Pancreas (tissue), 10 donors: ENCODE data around the gene MGMT. TPM values are rescaled to one million over a fixed set of nuclear protein-coding genes. Genes with fewer than 3 reads are reported as not detected.

ENCODE experiments used
- ATAC-seq, 4 donors: fragments of 200-7000 bp; cut with Tn5 transposase; one replicate each; pipeline versions ENCODE4 v1.8.0 to v1.9.1; 2020; ENCODE audit warnings: mild to moderate bottlenecking in 4 of 4, moderate library complexity in 4 of 4
- DNase-seq, 6 donors: peaks; one replicate each; pipeline ENCODE4 v3.0.0-alpha.2; 2020
- FAIRE-seq: peaks from 2 replicates; lab custom pipeline; 2012; peaks lifted over from hg19 to GRCh38; lab: Jason Lieb, UNC
- H3K27ac ChIP-seq, 4 donors: fragments of 200-600 bp; sonication (generic); 1 replicate in 3 of 4; 2 replicates in 1 of 4; pipeline versions ENCODE4 v1.5.0 to v1.8.0; 2020
- H3K27me3 ChIP-seq, 4 donors: fragments of 200-600 bp; one replicate each; pipeline ENCODE4 v1.8.0; 2021
- H3K36me3 ChIP-seq, 3 donors: fragments of 200-600 bp; sonication (generic) in 1 of 3; one replicate each; pipeline versions ENCODE4 v1.5.0 to v1.8.0; 2020 to 2021
- H3K4me1 ChIP-seq, 3 donors: fragments of 200-600 bp; one replicate each; pipeline ENCODE4 v1.8.0; 2021
- H3K4me3 ChIP-seq, 4 donors: fragments of 200-600 bp; sonication (generic) in 2 of 4; one replicate each; pipeline versions ENCODE4 v1.5.0 to v1.8.0; 2020 to 2021
- H3K9me3 ChIP-seq, 4 donors: fragments of 200-600 bp; one replicate each; pipeline ENCODE4 v1.8.0; 2021
- WGBS, 2 donors: extraction: QIAGEN DNeasy Blood & Tissue Kit; methylation state at CpG; one replicate each; pipeline ENCODE4 v1.1.7; 2013; 5-methylcytosine and 5-hydroxymethylcytosine counted together
- intact Hi-C, 3 donors: fragments of 100-400 bp; cut with DNase I; formaldehyde crosslinking; loops; one replicate each; pipeline versions ENCODE4 v1.11.1 to v1.14.2; 2022
- polyA plus RNA-seq, 2 donors: library from polyadenylated mRNA; stranded (reverse); fragments of 200-250 nt; gene quantifications; one replicate each; pipeline ENCODE4 v1.2.3, GENCODE V29; 2013
- total RNA-seq, 6 donors: library from RNA; stranded (reverse); fragmentation: NEBNext Ultra II Directional in 4 of 6; extraction: Animal tissue kit (Norgen Biotek cat#: 25700) in 4 of 6; gene quantifications; one replicate each; pipeline versions ENCODE4 v1.2.1 to v1.2.4, GENCODE V29; 2021 to 2023
- TF ChIP-seq, protein P1 (sequence below), 4 donors: fragments of 200-600 bp; sonication (generic) in 3 of 4; IDR thresholded peaks; one replicate each; pipeline versions ENCODE4 v1.5.0 to v1.8.0; 2021; ENCODE audit warnings: antibody characterized with exemption in 4 of 4
- donor health status: healthy with polysubstance abuse.
- donor health status: DM: no; HTN: no; CAD: no; lungs with moderate emphysema.
- donor health status: DM: no; HTN: no; CAD: no.
- donor health status: control.
- donor health status: control.
- donor health status: Bipolar disorder and iron deficiency.
- donor health status: DM: yes; HTN: yes; CAD: no.
- donor health status: DM: no; HTN: no; CAD: no.
- donor health status: DM: no; HTN: no; CAD: no.
- donor health status: DM: yes; HTN: yes; CAD: no.

The MGMT gene
- total and polyA plus RNA-seq, 8 donors: 9.1 to 18.6 (median 12.0) TPM

DNA sequence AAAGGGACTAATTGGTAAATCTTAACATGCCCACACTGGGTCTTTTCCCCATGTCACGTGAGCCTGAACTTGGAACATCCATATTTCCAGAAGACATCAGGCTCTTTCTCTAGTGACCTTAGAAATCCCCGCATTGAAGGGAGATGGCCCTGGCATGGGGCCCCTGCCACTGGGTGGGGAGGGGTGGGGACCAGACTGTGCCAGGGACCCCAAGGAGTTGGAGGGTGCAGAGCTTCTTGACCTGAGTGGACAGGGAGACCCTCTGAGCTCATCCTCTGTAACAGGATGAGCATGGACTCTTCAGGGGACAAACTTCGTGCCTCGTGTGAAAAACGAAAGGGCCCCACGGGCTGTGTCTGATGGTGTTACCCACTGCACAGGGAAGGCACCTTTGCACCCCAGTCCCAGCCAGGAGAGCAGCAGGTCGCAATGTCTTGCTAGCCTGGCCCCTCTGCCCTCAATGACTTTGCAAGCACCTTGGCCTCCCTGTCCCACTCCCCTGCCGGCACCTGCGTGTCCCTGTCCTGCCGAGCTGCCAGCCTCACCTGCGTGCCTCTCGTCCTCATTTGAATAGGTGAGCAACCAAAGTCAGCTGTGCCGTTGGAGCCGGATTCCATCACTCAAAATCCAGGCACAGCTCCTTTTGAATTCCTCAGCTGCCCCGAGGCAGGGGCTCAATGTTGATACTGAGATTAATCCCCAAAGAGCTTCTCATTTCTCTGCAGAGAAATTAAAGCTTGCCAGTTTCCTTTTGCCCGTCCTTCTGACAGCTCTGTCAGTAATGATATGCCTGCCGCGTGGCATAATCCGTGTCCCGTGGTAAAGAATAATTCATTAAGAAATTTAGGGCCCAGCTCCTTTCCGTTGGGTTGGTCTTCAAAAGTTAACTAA lies 262.1 kb downstream of the MGMT start:
- Histone ChIP-seq H3K36me3 (no peaks in the 10 kb centered on the region), H3K27me3 (no peaks in the 10 kb centered on the region), H3K9me3 (no peaks in the 10 kb centered on the region), H3K4me1 (no peaks in the 10 kb centered on the region), H3K27ac (no peak overlapping the region), H3K4me3 (no peak overlapping the region)
- intact Hi-C loops: no loop called here
- ATAC-seq: no peak
- TF ChIP-seq, protein P1, sequence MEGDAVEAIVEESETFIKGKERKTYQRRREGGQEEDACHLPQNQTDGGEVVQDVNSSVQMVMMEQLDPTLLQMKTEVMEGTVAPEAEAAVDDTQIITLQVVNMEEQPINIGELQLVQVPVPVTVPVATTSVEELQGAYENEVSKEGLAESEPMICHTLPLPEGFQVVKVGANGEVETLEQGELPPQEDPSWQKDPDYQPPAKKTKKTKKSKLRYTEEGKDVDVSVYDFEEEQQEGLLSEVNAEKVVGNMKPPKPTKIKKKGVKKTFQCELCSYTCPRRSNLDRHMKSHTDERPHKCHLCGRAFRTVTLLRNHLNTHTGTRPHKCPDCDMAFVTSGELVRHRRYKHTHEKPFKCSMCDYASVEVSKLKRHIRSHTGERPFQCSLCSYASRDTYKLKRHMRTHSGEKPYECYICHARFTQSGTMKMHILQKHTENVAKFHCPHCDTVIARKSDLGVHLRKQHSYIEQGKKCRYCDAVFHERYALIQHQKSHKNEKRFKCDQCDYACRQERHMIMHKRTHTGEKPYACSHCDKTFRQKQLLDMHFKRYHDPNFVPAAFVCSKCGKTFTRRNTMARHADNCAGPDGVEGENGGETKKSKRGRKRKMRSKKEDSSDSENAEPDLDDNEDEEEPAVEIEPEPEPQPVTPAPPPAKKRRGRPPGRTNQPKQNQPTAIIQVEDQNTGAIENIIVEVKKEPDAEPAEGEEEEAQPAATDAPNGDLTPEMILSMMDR (IDR thresholded peaks at IDR 0.05): no peak
- no peak for FAIRE-seq
- peak in 1 of 6 donors; percentile 34 for DNase-seq
- 94 to 97% methylated on average over 21 of the region's 21 CpGs for WGBS, 2 donors

DNA sequence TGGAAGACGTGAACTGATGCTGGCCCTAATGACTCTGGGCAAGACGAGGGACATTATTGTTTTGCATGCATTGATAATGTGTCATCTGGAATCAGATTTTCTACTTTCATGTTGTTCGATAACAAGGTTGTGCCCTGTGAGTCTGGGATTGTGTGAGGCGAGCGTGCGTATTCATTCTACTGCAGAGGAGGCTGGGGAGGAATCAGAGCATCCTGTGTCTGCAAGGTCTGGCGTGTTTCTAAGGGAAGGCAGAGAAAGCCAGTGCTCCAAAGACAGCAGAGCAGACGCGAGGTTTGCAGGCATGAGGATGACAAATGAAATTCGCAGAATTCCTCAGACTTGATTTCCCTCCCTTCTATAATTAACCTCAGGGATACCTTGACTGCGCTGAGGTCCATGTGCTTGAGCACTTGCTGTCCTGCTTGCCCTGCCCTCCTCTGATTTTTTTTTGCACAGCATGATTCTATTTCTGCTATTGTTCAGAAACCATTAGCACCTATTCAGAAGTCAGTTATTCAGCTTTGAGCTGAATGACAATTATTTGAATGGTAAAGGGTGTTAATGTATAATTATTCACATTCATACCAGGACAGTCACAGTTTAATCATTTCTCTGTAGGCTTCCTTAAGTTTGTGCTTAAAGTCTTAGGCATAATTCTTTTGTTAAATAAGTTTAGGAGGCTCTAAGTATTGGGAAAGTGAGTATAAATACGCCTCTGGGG lies 263.4 kb downstream of the MGMT start:
- TF ChIP-seq, protein P1 (IDR thresholded peaks at IDR 0.05): no peak
- Histone ChIP-seq H3K4me3 (no peak overlapping the region), H3K27me3 (no peaks in the 10 kb centered on the region), H3K9me3 (no peaks in the 10 kb centered on the region), H3K36me3 (no peaks in the 10 kb centered on the region), H3K4me1 (no peaks in the 10 kb centered on the region), H3K27ac (no peak overlapping the region)
- FAIRE-seq (no peak), ATAC-seq (no peak), DNase-seq (no peak)
- intact Hi-C loops: no loop called here
- 90 to 94% methylated on average over 12 of the region's 12 CpGs for WGBS, 2 donors

DNA sequence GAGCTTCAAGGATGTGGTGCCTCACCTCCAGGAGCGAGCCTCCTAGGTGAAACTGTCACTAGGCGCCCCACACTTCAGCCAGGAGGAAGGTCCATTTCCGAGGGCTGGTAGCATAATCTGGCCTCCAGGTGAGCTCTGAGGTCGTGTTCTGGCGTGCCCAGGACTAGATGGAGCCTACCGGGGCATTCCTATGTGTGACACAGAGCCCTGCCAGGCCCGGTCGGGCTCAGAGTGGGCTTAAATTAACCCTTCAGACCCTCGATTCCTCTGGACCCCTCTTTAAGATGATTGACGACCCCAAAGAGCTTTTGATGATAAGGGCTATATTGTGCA lies 263.9 kb downstream of the MGMT start:
- no peaks in the 10 kb centered on the region for H3K4me1 ChIP-seq
- no peak for ATAC-seq
- intact Hi-C loops: no loop called here
- 66 to 88% methylated on average over 10 of the region's 10 CpGs for WGBS, 2 donors
- no peak for FAIRE-seq
- DNase-seq: peak in 2 of 6 donors; percentile 3 to 22
- H3K36me3 ChIP-seq: no peaks in the 10 kb centered on the region
- H3K4me3 ChIP-seq: no peak overlapping the region
- H3K27me3 ChIP-seq: no peaks in the 10 kb centered on the region
- H3K9me3 ChIP-seq: no peaks in the 10 kb centered on the region
- no peak overlapping the region for H3K27ac ChIP-seq
- TF ChIP-seq, protein P1 (IDR thresholded peaks at IDR 0.05): no peak

DNA sequence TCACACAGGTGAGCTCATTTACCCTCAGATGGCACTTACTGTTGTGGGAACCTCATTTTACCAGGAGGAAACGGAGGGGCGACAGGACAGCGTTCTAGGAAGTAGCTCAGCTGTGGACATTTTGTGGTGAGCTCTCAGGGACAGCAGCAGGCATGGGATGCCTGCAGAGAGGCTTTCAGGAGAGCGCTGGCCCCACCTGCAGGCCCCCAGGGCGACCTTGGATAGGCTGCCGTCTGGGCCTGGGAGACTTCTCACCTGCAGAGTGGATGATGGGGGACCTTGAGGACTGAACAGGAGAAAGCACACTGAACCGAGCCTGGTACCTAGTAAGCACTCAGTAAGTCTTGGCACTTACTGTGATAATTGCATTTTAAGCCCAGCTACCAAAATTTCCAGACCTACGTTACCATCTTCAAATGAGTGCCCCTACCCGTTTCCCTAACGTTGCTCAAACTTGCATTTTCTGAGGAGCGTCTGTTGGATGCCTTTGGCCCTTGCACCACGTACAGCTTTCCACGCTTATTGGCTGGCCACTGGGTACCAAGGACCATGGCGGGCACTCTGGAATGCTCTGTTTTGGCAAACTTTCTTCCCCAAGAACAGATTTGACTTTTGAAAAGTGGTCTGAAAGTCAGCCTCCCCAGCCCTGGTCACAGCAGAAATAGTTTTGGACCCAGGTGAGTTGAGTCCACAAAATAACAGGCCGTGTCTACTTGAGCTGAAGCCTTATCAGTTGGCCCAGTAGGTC lies 273.7 kb downstream of the MGMT start:
- TF ChIP-seq, protein P1 (IDR thresholded peaks at IDR 0.05): no peak
- Histone ChIP-seq H3K4me1 (no peaks in the 10 kb centered on the region), H3K9me3 (no peaks in the 10 kb centered on the region), H3K36me3 (no peaks in the 10 kb centered on the region), H3K4me3 (no peak overlapping the region), H3K27me3 (no peaks in the 10 kb centered on the region), H3K27ac (no peak overlapping the region)
- peak in 2 of 6 donors; percentile 5 to 34 for DNase-seq
- FAIRE-seq: no peak
- ATAC-seq: no peak
- whole genome bisulfite sequencing, 2 donors: 81 to 85% methylated on average over 15 of the region's 15 CpGs
- intact Hi-C loops: no loop called here
